IPS DF 6.9 (cell line): Measurements from ENCODE around the gene LRRFIP1.
"Not testable (repeated sequence)": the region's sequence is repeated elsewhere in the genome, so short reads cannot be mapped to it uniquely, and the experiment has no call there.

Experiments
- DNase-seq: peaks from one replicate; pipeline ENCODE4 v3.0.0-alpha.2; 2013; ENCODE audit warnings: low read depth, low spot score
- H3K27ac ChIP-seq: one replicate; pipeline ENCODE4 v1.5.1; 2013; ENCODE audit warnings: low read length, control low read depth
- H3K27me3 ChIP-seq: 2 replicates; pipeline ENCODE4 v1.6.1; 2013; ENCODE audit warnings: mild to moderate bottlenecking, low read length; ENCODE audit not compliant: control insufficient read depth, insufficient read depth
- H3K36me3 ChIP-seq: 2 replicates; pipeline ENCODE4 v1.6.1; 2013; ENCODE audit warnings: low read length; ENCODE audit not compliant: control insufficient read depth, insufficient read depth
- H3K4me1 ChIP-seq: 2 replicates; pipeline ENCODE4 v1.6.1; 2013; ENCODE audit warnings: low read length; ENCODE audit not compliant: control insufficient read depth, insufficient read depth
- H3K4me3 ChIP-seq: 2 replicates; pipeline ENCODE4 v1.5.1; 2013; ENCODE audit warnings: mild to moderate bottlenecking, low read length
- H3K9me3 ChIP-seq: 2 replicates; pipeline ENCODE4 v1.6.1; 2013; ENCODE audit warnings: low read length, inconsistent platforms; ENCODE audit not compliant: control insufficient read depth, insufficient read depth
- WGBS: extraction: QIAGEN DNeasy Blood & Tissue Kit; methylation state at CpG from one replicate; pipeline ENCODE4 v1.1.7; 2013; ENCODE audit warnings: mixed read lengths, missing lambda C conversion rate; ENCODE audit not compliant: insufficient read length, insufficient coverage; 5-methylcytosine and 5-hydroxymethylcytosine counted together

LRRFIP1 gene

GRCh38 chr2:237749961-237750360 is 122.6 kb downstream of the LRRFIP1 start:
- peaks cover 4% of the 10 kb centered on the region; the same call in 1 of the 2 replicates for H3K36me3 ChIP-seq
- no peak overlapping the region for H3K27ac ChIP-seq
- no CpG with 5 or more reads among the region's 2 CpGs for WGBS
- H3K4me1 ChIP-seq = no peaks in the 10 kb centered on the region
- H3K9me3 ChIP-seq = no peaks in the 10 kb centered on the region
- no peak for DNase-seq
- H3K4me3 ChIP-seq = no peak overlapping the region
- H3K27me3 ChIP-seq = no peaks in the 10 kb centered on the region

- not testable (repeated sequence) for H3K36me3 ChIP-seq, DNase-seq, H3K27ac ChIP-seq, H3K27me3 ChIP-seq, H3K4me3 ChIP-seq, H3K4me1 ChIP-seq, H3K9me3 ChIP-seq
- no CpG with 5 or more reads among the region's 15 CpGs for WGBS
Measured at GRCh38 chr2:237750441-237750840, 123.1 kb downstream of the LRRFIP1 start.

- Histone ChIP-seq H3K9me3 (no peaks in the 10 kb centered on the region; the same call in 1 of the 2 replicates), H3K27ac (no peak overlapping the region), H3K4me3 (no peak overlapping the region), H3K4me1 (no peaks in the 10 kb centered on the region), H3K36me3 (peaks cover 5% of the 10 kb centered on the region; the same call in 1 of the 2 replicates), H3K27me3 (no peaks in the 10 kb centered on the region)
- no peak for DNase-seq
- no CpG with 5 or more reads among the region's 5 CpGs for WGBS
Measured at GRCh38 chr2:237752761-237753165, 125.4 kb downstream of the LRRFIP1 start.

GRCh38 chr2:237754182-237754581 is 126.8 kb downstream of the LRRFIP1 start:
- Histone ChIP-seq H3K27ac (no peak overlapping the region), H3K4me3 (no peak overlapping the region), H3K27me3 (no peaks in the 10 kb centered on the region), H3K9me3 (no peaks in the 10 kb centered on the region; the same call in 1 of the 2 replicates), H3K36me3 (peaks cover 5% of the 10 kb centered on the region; the same call in 1 of the 2 replicates), H3K4me1 (no peaks in the 10 kb centered on the region)
- no peak for DNase-seq
- no CpG with 5 or more reads among the region's 3 CpGs for WGBS

- Histone ChIP-seq H3K4me3 (no peak overlapping the region), H3K9me3 (no peaks in the 10 kb centered on the region; the same call in 1 of the 2 replicates), H3K4me1 (no peaks in the 10 kb centered on the region), H3K27me3 (no peaks in the 10 kb centered on the region), H3K27ac (no peak overlapping the region), H3K36me3 (peaks cover 5% of the 10 kb centered on the region; the same call in 1 of the 2 replicates)
- DNase-seq = no peak
- no CpG with 5 or more reads among the region's 12 CpGs for WGBS
Measured at GRCh38 chr2:237754626-237755248, 127.3 kb downstream of the LRRFIP1 start.

- no peaks in the 10 kb centered on the region; the same call in 1 of the 2 replicates for H3K9me3 ChIP-seq
- no peaks in the 10 kb centered on the region for H3K27me3 ChIP-seq
- no peak overlapping the region for H3K27ac ChIP-seq
- no peak overlapping the region for H3K4me3 ChIP-seq
- DNase-seq = no peak
- no peaks in the 10 kb centered on the region for H3K4me1 ChIP-seq
- WGBS = no CpG with 5 or more reads among the region's 10 CpGs
- peaks cover 11% of the 10 kb centered on the region; the same call in 1 of the 2 replicates for H3K36me3 ChIP-seq
Measured at GRCh38 chr2:237757616-237758015, 130.2 kb downstream of the LRRFIP1 start.

GRCh38 chr2:237758185-237758584 is 130.8 kb downstream of the LRRFIP1 start:
- H3K36me3 ChIP-seq = peaks cover 13% of the 10 kb centered on the region; the same call in 1 of the 2 replicates
- no CpG with 5 or more reads among the region's 10 CpGs for WGBS
- H3K27me3 ChIP-seq = no peaks in the 10 kb centered on the region
- no peak overlapping the region for H3K4me3 ChIP-seq
- DNase-seq = no peak
- no peak overlapping the region for H3K27ac ChIP-seq
- no peaks in the 10 kb centered on the region for H3K4me1 ChIP-seq
- H3K9me3 ChIP-seq = no peaks in the 10 kb centered on the region; the same call in 1 of the 2 replicates

GRCh38 chr2:237759176-237759575 is 131.8 kb downstream of the LRRFIP1 start:
- H3K4me3 ChIP-seq = no peak overlapping the region
- no peaks in the 10 kb centered on the region; the same call in 1 of the 2 replicates for H3K9me3 ChIP-seq
- no peak overlapping the region for H3K27ac ChIP-seq
- peaks cover 10% of the 10 kb centered on the region; the same call in 1 of the 2 replicates for H3K36me3 ChIP-seq
- no peak for DNase-seq
- no peaks in the 10 kb centered on the region for H3K4me1 ChIP-seq
- H3K27me3 ChIP-seq = no peaks in the 10 kb centered on the region
- no CpG with 5 or more reads among the region's 10 CpGs for WGBS

GRCh38 chr2:237760506-237761502 is 133.4 kb downstream of the LRRFIP1 start:
- no peak for DNase-seq
- Histone ChIP-seq H3K27ac (no peak overlapping the region), H3K4me3 (no peak overlapping the region), H3K36me3 (peaks cover 8% of the 10 kb centered on the region; the same call in 1 of the 2 replicates), H3K4me1 (no peaks in the 10 kb centered on the region), H3K9me3 (no peaks in the 10 kb centered on the region; the same call in 1 of the 2 replicates), H3K27me3 (no peaks in the 10 kb centered on the region)
- WGBS = no CpG with 5 or more reads among the region's 23 CpGs
